ENCODE results near the gene UBQLNL. TPM values are rescaled to one million over a fixed set of nuclear protein-coding genes. Genes with fewer than 3 reads are reported as not detected.

UBQLNL gene
- total and polyA plus RNA-seq, 10 of the 15 experiments (the other 5 are each of a cell fraction or from before 2014, with no cell fraction given) = 0.13 to 1.6 (median 0.37) TPM

- TF ChIP-seq MYC (IDR thresholded peaks at IDR 0.05; ENCODE audit: insufficient read depth, insufficient read length, insufficient replicate concordance, low read length, severe bottlenecking) = no peak
- TF ChIP-seq CHD1 (IDR thresholded peaks at IDR 0.05; ENCODE audit: low read depth, low read length) = no peak
Measured at GRCh38 chr11:5507177-5507932, 9.1 kb downstream of the UBQLNL start (continued).

DNA sequence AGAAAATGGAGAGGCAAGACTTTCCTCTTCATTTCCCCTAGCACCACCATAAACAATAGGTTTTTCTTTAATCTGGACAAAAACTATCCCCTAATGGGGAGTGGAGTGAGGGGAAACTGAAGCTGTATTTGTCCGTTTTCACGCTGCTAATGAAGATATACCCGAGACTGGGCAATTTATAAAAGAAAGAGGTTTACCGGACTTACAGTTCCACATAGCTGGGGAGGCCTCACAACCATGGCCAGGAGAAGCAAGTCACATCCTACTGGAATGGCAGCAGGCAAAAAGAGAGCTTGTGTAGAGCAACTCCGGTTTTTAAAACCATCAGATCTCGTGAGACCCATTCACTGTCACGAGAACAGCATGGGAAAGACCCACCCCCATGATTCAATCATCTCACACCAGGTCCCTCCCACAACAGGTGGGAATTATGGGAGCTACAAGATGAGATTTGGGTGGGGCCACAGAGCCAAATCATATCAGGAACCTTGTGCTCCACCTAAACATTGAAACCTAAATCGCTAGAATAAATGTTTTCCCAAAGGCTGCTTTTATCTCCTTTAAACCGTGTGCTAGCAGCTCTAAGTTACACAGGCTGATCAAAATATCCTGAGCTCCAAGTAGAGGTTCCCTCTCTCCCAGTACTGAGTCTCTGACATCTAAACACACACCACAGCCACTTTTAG lies 11.0 kb downstream of the UBQLNL start:
- Histone ChIP-seq H3K4me3 (no peak overlapping the region), H3K36me3 (ENCODE audit: control insufficient read depth in 2 of 2, insufficient read depth in 2 of 2, low read length in 1 of 2) (no peaks in the 10 kb centered on the region), H3K4me1 (ENCODE audit: control insufficient read depth, insufficient read depth, low read length) (no peaks in the 10 kb centered on the region), H3K79me2 (ENCODE audit: control insufficient read depth, insufficient read depth, low read length) (no peaks in the 10 kb centered on the region), H2AFZ (ENCODE audit: control insufficient read depth, low read depth, low read length) (no peak overlapping the region), H4K20me1 (ENCODE audit: control insufficient read depth, insufficient read depth) (no peaks in the 10 kb centered on the region), H3K9ac (ENCODE audit: control insufficient read depth, insufficient read depth, low read length) (no peak overlapping the region), H3K27me3 (replicated peaks in 1 of 2; ENCODE audit: control insufficient read depth in 2 of 2, insufficient read depth in 2 of 2, low read length in 1 of 2) (no peaks in the 10 kb centered on the region; a peak in 1 of 4 replicates), H3K4me2 (ENCODE audit: control insufficient read depth, insufficient read depth) (no peak overlapping the region), H3K9me3 (replicated peaks; ENCODE audit: control insufficient read depth, insufficient read depth, low read length) (no peaks in the 10 kb centered on the region), H3K27ac (ENCODE audit: control insufficient read depth, insufficient read depth) (no peak overlapping the region)
- ChIA-PET POLR2A (no interaction called here), CTCF (interaction anchor here (0.5 to 2.3 kb wide), 3 partner anchors 14 to 34 kb away, joined by 3 to 7 read pairs (median 3); no protein-coding TSS in a partner anchor), RAD21 (ENCODE audit: unreplicated experiment) (interaction anchor here (1.2 kb wide), 1 partner anchor 19 kb away, joined by 3 read pairs; no protein-coding TSS in a partner anchor), SMC1A (ENCODE audit: uncharacterized antibody, unreplicated experiment) (interaction anchor here (0.5 to 2.4 kb wide), 5 partner anchors 8 to 817 kb away, joined by 3 to 7 read pairs (median 3); no protein-coding TSS in a partner anchor)
- no peak for DNase-seq (ENCODE audit: low read depth, low spot score)
- WGBS (ENCODE audit: insufficient coverage, insufficient replicate concordance, low lambda C conversion rate, missing lambda C conversion rate) = 49% methylated on average over 9 of the region's 9 CpGs
- no peak for TF ChIP-seq TCF12 (IDR thresholded peaks at IDR 0.05; ENCODE audit: low read depth, low read length)
- no TSS peak for BruUV-seq (replicated peaks)
- no peak for FAIRE-seq
- in situ Hi-C loops (cut with MboI) = no loop called here
- ATAC-seq = no peak
- intact Hi-C loops (cut with micrococcal nuclease; ENCODE audit: unreplicated experiment) = no loop called here
